Large intestine (tissue), 3 donors: ENCODE measurements around the gene ENAH. TPM values are rescaled to one million over a fixed set of nuclear protein-coding genes. Genes with fewer than 3 reads are reported as not detected.

Experiments used
- DNase-seq, 2 donors: peaks; one replicate each; pipeline versions ENCODE4 v3.0.0 to v3.0.0-alpha.2; 2013
- H3K27ac ChIP-seq: one replicate; pipeline ENCODE4 v1.5.1; 2013; ENCODE audit warnings: low read length
- H3K27me3 ChIP-seq: 2 replicates; pipeline ENCODE4 v1.6.1; 2013; ENCODE audit warnings: low read length; ENCODE audit not compliant: control insufficient read depth, insufficient read depth
- H3K36me3 ChIP-seq: 2 replicates; pipeline ENCODE4 v1.6.1; 2013; ENCODE audit warnings: low read length; ENCODE audit not compliant: control insufficient read depth, insufficient read depth
- H3K4me1 ChIP-seq: one replicate; pipeline ENCODE4 v1.6.1; 2013; ENCODE audit warnings: low read length; ENCODE audit not compliant: control insufficient read depth, insufficient read depth
- H3K4me3 ChIP-seq: one replicate; pipeline ENCODE4 v1.5.1; 2013; ENCODE audit warnings: low read length
- H3K9me3 ChIP-seq: one replicate; pipeline ENCODE4 v1.6.1; 2013; ENCODE audit warnings: mild to moderate bottlenecking, low read depth, low read length, moderate library complexity; ENCODE audit not compliant: control insufficient read depth
- WGBS: methylation state at CpG from one replicate; pipeline ENCODE4 v1.1.5; 2013; ENCODE audit warnings: low lambda C conversion rate; ENCODE audit not compliant: insufficient coverage; 5-methylcytosine and 5-hydroxymethylcytosine counted together
- polyA plus RNA-seq: library from polyadenylated mRNA; unstranded; fragments of 120-200 nt; gene quantifications from one replicate; pipeline ENCODE4 v1.2.1, GENCODE V29; 2013

The ENAH gene
- polyA plus RNA-seq, 1 donor = 44.4 TPM

- Histone ChIP-seq H3K36me3 (no peaks in the 10 kb centered on the region), H3K27ac (no peak overlapping the region), H3K27me3 (no peaks in the 10 kb centered on the region), H3K4me1 (no peaks in the 10 kb centered on the region), H3K4me3 (no peak overlapping the region), H3K9me3 (no peaks in the 10 kb centered on the region)
- WGBS = no CpG with 5 or more reads among the region's 4 CpGs
- DNase-seq = no peak
Observed at GRCh38 chr1:225466848-225467192, 186.1 kb downstream of the ENAH start.

GRCh38 chr1:225465793-225466517, 187.0 kb downstream of the ENAH start:
- Histone ChIP-seq H3K4me1 (no peaks in the 10 kb centered on the region), H3K27ac (no peak overlapping the region)

GRCh38 chr1:225464851-225465792, 187.8 kb downstream of the ENAH start:
- Histone ChIP-seq H3K9me3 (no peaks in the 10 kb centered on the region), H3K36me3 (no peaks in the 10 kb centered on the region), H3K27ac (no peak overlapping the region), H3K27me3 (no peaks in the 10 kb centered on the region), H3K4me1 (no peaks in the 10 kb centered on the region), H3K4me3 (no peak overlapping the region)
- no CpG with 5 or more reads among the region's 15 CpGs for WGBS
- DNase-seq = no peak

More at GRCh38 chr1:225465793-225466517, 187.0 kb downstream of the ENAH start:
- no peak for DNase-seq
- WGBS = no CpG with 5 or more reads among the region's 26 CpGs
- H3K4me3 ChIP-seq = no peak overlapping the region
- no peaks in the 10 kb centered on the region for H3K9me3 ChIP-seq
- H3K27me3 ChIP-seq = no peaks in the 10 kb centered on the region
- H3K36me3 ChIP-seq = no peaks in the 10 kb centered on the region

GRCh38 chr1:225462714-225463574, 190.0 kb downstream of the ENAH start:
- Histone ChIP-seq H3K27me3 (no peaks in the 10 kb centered on the region), H3K9me3 (no peaks in the 10 kb centered on the region), H3K4me1 (no peaks in the 10 kb centered on the region), H3K4me3 (no peak overlapping the region), H3K36me3 (no peaks in the 10 kb centered on the region), H3K27ac (peak overlapping the region; percentile 17)
- whole genome bisulfite sequencing = 47% methylated on average over 2 of the region's 15 CpGs
- DNase-seq = no peak

- Histone ChIP-seq H3K27me3 (no peaks in the 10 kb centered on the region), H3K36me3 (no peaks in the 10 kb centered on the region), H3K9me3 (no peaks in the 10 kb centered on the region), H3K4me3 (no peak overlapping the region), H3K27ac (no peak overlapping the region), H3K4me1 (no peaks in the 10 kb centered on the region)
- DNase-seq = no peak
- no CpG with 5 or more reads among the region's 5 CpGs for WGBS
Observed at GRCh38 chr1:225462429-225462713, 190.6 kb downstream of the ENAH start.

- H3K9me3 ChIP-seq = no peaks in the 10 kb centered on the region
- no peaks in the 10 kb centered on the region for H3K4me1 ChIP-seq
- no peak overlapping the region for H3K27ac ChIP-seq
- DNase-seq = no peak
- no peak overlapping the region for H3K4me3 ChIP-seq
- 100% methylated on average over 1 of the region's 19 CpGs for WGBS
- H3K27me3 ChIP-seq = no peaks in the 10 kb centered on the region
- H3K36me3 ChIP-seq = no peaks in the 10 kb centered on the region
Observed at GRCh38 chr1:225461533-225462428, 191.1 kb downstream of the ENAH start.

GRCh38 chr1:225460737-225461532, 192.0 kb downstream of the ENAH start:
- no peaks in the 10 kb centered on the region for H3K27me3 ChIP-seq
- H3K4me3 ChIP-seq = no peak overlapping the region
- no peaks in the 10 kb centered on the region for H3K36me3 ChIP-seq
- no CpG with 5 or more reads among the region's 8 CpGs for WGBS
- no peak overlapping the region for H3K27ac ChIP-seq
- H3K4me1 ChIP-seq = no peaks in the 10 kb centered on the region
- peak in 1 of 2 donors; percentile 23 for DNase-seq
- H3K9me3 ChIP-seq = no peaks in the 10 kb centered on the region

GRCh38 chr1:225460021-225460736, 192.7 kb downstream of the ENAH start:
- no peaks in the 10 kb centered on the region for H3K36me3 ChIP-seq
- DNase-seq = no peak
- H3K9me3 ChIP-seq = no peaks in the 10 kb centered on the region
- H3K4me1 ChIP-seq = no peaks in the 10 kb centered on the region
- H3K4me3 ChIP-seq = no peak overlapping the region
- H3K27me3 ChIP-seq = no peaks in the 10 kb centered on the region
- H3K27ac ChIP-seq = no peak overlapping the region
- no CpG with 5 or more reads among the region's 18 CpGs for WGBS

- Histone ChIP-seq H3K27ac (no peak overlapping the region), H3K4me3 (no peak overlapping the region), H3K4me1 (no peaks in the 10 kb centered on the region), H3K27me3 (no peaks in the 10 kb centered on the region), H3K36me3 (no peaks in the 10 kb centered on the region), H3K9me3 (no peaks in the 10 kb centered on the region)
- no peak for DNase-seq
- 80% methylated on average over 1 of the region's 2 CpGs for WGBS
Observed at GRCh38 chr1:225458222-225458631, 194.7 kb downstream of the ENAH start.
